COR-L47 (cell line): Measurements from ENCODE around the gene UBA6.
"Not testable (repeated sequence)": the region's sequence is repeated elsewhere in the genome, so short reads cannot be mapped to it uniquely, and the experiment has no call there.

ENCODE experiments used
- DNase-seq: peaks from one replicate; lab custom pipeline; 2025; lab: John Stamatoyannopoulos, UW

UBA6 gene

GRCh38 chr4:67713529-67714247 lies 12.7 kb upstream of the UBA6 start:
- DNase-seq, result no peak

- no peak for DNase-seq
Measured at GRCh38 chr4:67712650-67713528, 11.9 kb upstream of the UBA6 start.

GRCh38 chr4:67712000-67712625 lies 11.2 kb upstream of the UBA6 start:
- DNase-seq, result peak; percentile 28

GRCh38 chr4:67706682-67707081 lies 5.7 kb upstream of the UBA6 start:
- DNase-seq, result not testable (repeated sequence)

- DNase-seq, result no peak
Measured at GRCh38 chr4:67704843-67705242, 3.9 kb upstream of the UBA6 start.

- no peak for DNase-seq
Measured at GRCh38 chr4:67702166-67702565, 1.2 kb upstream of the UBA6 start.

- DNase-seq, result no peak
Measured at GRCh38 chr4:67701517-67701850, 529 bp upstream of the UBA6 start.

- DNase-seq, result no peak
Measured at GRCh38 chr4:67700116-67700737, 728 bp downstream of the UBA6 start.

GRCh38 chr4:67699603-67700002 lies 1.4 kb downstream of the UBA6 start:
- no peak for DNase-seq

- no peak for DNase-seq
Measured at GRCh38 chr4:67697860-67698687, 2.9 kb downstream of the UBA6 start.

- no peak for DNase-seq
Measured at GRCh38 chr4:67696061-67696460, 4.9 kb downstream of the UBA6 start.

- DNase-seq, result no peak
Measured at GRCh38 chr4:67694662-67695061, 6.3 kb downstream of the UBA6 start.

- no peak for DNase-seq
Measured at GRCh38 chr4:67691328-67691727, 9.6 kb downstream of the UBA6 start.

GRCh38 chr4:67687636-67688035 lies 13.3 kb downstream of the UBA6 start:
- no peak for DNase-seq

GRCh38 chr4:67685532-67685859 lies 15.5 kb downstream of the UBA6 start:
- DNase-seq, result no peak

- DNase-seq, result no peak
Measured at GRCh38 chr4:67684839-67685531, 16.0 kb downstream of the UBA6 start.

GRCh38 chr4:67682266-67682665 lies 18.7 kb downstream of the UBA6 start:
- DNase-seq, result no peak

GRCh38 chr4:67680581-67681222 lies 20.3 kb downstream of the UBA6 start:
- DNase-seq, result no peak

- DNase-seq, result no peak
Measured at GRCh38 chr4:67678612-67679011, 22.3 kb downstream of the UBA6 start.

GRCh38 chr4:67674098-67674497 lies 26.9 kb downstream of the UBA6 start:
- DNase-seq, result no peak

GRCh38 chr4:67668315-67668714 lies 32.6 kb downstream of the UBA6 start:
- DNase-seq, result no peak
